OCI-LY3 (cell line): ENCODE data around the gene ADAMTS15.

Experiments used
- H2AFZ ChIP-seq: fragments of 200-600, 300-600 bp; shearing (Covaris generic); 2 replicates; pipeline ENCODE4 v1.6.0; 2014; ENCODE audit warnings: antibody characterized with exemption, low read depth, low read length
- H3K27ac ChIP-seq: fragments of 200-600, 300-600 bp; sonication (generic); 2 replicates; pipeline ENCODE4 v1.5.1; 2014; ENCODE audit warnings: mild to moderate bottlenecking, low read length, moderate library complexity, mixed read lengths
- H3K27me3 ChIP-seq: fragments of 200-600, 300-600 bp; sonication (generic); 2 replicates; pipeline ENCODE4 v1.6.1; 2014; ENCODE audit warnings: low read depth, low read length, mixed read lengths
- H3K36me3 ChIP-seq: fragments of 200-600, 300-600 bp; sonication (generic); replicated peaks from 2 replicates; pipeline ENCODE3; 2014; ENCODE audit warnings: low read depth, low read length, mixed read lengths
- H3K4me1 ChIP-seq: fragments of 300-600, 200-600 bp; sonication (generic); 2 replicates; pipeline ENCODE4 v1.6.1; 2014; ENCODE audit warnings: low read length, mixed read lengths
- H3K4me2 ChIP-seq: fragments of 200-600, 300-600 bp; sonication (generic); 2 replicates; pipeline ENCODE4 v1.6.1; 2014; ENCODE audit warnings: low read length, mixed read lengths
- H3K4me3 ChIP-seq: fragments of 300-600, 200-600 bp; sonication (generic); 2 replicates; pipeline ENCODE4 v1.5.1; 2014; ENCODE audit warnings: antibody characterized with exemption, mild to moderate bottlenecking, low read length, moderate library complexity
- H3K79me2 ChIP-seq: fragments of 300-600, 200-600 bp; shearing (Covaris generic); 2 replicates; pipeline ENCODE4 v1.6.1; 2014; ENCODE audit warnings: mild to moderate bottlenecking, low read length, mixed read lengths
- H3K9ac ChIP-seq: fragments of 300-600, 200-600 bp; shearing (Covaris generic); 2 replicates; pipeline ENCODE4 v1.6.0; 2014; ENCODE audit warnings: mild to moderate bottlenecking, low read length, moderate library complexity
- H3K9me3 ChIP-seq: fragments of 200-600, 300-600 bp; shearing (Covaris generic); 2 replicates; pipeline ENCODE4 v1.6.1; 2014; ENCODE audit warnings: low read length, mixed read lengths; ENCODE audit not compliant: insufficient read depth
- H4K20me1 ChIP-seq: fragments of 200-600, 300-600 bp; sonication (generic); 2 replicates; pipeline ENCODE4 v1.6.1; 2016; ENCODE audit warnings: low read length, mixed read lengths; ENCODE audit not compliant: insufficient read depth
- EZH2phosphoT487 ChIP-seq: fragments of 200-600 bp; shearing (Covaris generic); IDR thresholded peaks from 2 replicates; pipeline ENCODE4 v1.6.1; 2018; ENCODE audit warnings: antibody characterized with exemption, mixed run types, low read depth
- TF ChIP-seq, protein P1 (sequence below): fragments of 200-600, 300-600 bp; sonication (generic); IDR thresholded peaks from 2 replicates; pipeline ENCODE4 v1.5.1; 2014; ENCODE audit warnings: antibody characterized with exemption, low read length, low read depth

The ADAMTS15 gene

DNA sequence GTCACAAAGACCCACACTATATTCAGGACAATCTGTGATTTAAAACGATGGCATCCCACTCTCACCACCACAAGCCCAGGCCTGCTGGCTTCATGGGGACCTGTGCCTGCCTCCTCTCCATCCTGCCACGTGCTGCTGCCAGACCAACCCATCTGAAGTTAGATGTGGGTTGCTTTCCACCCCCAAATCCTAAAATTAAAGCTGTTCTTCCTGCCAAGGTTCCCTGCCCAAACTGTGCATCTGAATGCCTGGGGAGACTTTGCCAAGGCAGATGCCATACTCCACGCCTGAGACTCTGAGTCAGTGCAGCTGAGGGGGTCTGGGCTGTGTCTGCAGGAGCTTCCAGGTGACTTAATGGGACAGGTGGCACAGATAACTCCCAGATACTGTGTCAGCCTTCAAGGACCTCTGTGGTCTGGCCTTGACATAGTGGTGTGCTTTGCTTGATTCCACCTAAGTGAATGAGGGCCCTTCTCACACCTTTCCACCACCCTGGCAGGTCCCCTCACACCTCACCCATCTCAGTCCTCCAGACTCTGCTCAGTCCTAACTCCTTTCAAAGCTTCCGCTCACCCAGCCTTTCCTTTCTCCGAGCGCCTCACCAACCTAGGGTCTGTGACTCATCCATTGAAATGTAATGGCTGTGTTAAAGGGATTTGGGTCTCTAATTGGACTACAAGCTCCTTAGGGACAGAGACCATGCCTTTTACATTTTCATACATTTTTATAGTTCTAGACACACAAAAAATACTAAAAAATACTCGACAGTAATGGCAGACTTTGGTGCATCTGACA lies 38.7 kb upstream of the ADAMTS15 start:
- peaks cover 29% of the 10 kb centered on the region for H3K27me3 ChIP-seq
- H3K4me1 ChIP-seq: peaks cover 7% of the 10 kb centered on the region; the same call in 1 of the 2 replicates
- no peak overlapping the region for H3K9ac ChIP-seq
- TF ChIP-seq, protein P1, sequence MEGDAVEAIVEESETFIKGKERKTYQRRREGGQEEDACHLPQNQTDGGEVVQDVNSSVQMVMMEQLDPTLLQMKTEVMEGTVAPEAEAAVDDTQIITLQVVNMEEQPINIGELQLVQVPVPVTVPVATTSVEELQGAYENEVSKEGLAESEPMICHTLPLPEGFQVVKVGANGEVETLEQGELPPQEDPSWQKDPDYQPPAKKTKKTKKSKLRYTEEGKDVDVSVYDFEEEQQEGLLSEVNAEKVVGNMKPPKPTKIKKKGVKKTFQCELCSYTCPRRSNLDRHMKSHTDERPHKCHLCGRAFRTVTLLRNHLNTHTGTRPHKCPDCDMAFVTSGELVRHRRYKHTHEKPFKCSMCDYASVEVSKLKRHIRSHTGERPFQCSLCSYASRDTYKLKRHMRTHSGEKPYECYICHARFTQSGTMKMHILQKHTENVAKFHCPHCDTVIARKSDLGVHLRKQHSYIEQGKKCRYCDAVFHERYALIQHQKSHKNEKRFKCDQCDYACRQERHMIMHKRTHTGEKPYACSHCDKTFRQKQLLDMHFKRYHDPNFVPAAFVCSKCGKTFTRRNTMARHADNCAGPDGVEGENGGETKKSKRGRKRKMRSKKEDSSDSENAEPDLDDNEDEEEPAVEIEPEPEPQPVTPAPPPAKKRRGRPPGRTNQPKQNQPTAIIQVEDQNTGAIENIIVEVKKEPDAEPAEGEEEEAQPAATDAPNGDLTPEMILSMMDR: no peak
- TF ChIP-seq EZH2phosphoT487: no peak
- H2AFZ ChIP-seq: no peak overlapping the region
- H4K20me1 ChIP-seq: no peaks in the 10 kb centered on the region
- no peaks in the 10 kb centered on the region for H3K9me3 ChIP-seq
- no peaks in the 10 kb centered on the region for H3K36me3 ChIP-seq
- H3K4me3 ChIP-seq: no peak overlapping the region
- no peak overlapping the region for H3K27ac ChIP-seq
- H3K79me2 ChIP-seq: no peaks in the 10 kb centered on the region
- no peak overlapping the region for H3K4me2 ChIP-seq

DNA sequence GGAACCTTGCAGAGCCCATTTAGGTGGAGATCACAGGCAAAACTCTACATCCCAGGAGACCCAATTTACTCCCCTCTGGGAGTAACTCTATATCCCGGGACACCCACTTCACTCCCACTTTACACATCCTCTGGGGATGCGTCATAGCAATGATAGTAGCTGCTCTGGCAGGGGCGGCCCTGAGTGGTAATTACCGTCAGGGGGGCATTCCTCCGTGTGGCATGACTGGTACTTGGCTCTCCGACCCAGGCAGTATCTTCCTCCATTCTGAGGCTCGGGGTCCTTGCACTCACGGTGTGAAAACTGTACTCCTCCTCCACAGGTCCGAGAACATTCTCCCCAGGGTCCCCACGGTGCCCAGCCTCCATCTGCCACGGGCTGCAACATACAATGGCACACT lies 37.2 kb upstream of the ADAMTS15 start:
- Histone ChIP-seq H3K9ac (no peak overlapping the region), H3K27me3 (peaks cover 29% of the 10 kb centered on the region)
- no peak for TF ChIP-seq EZH2phosphoT487
- TF ChIP-seq, protein P1: no peak

DNA sequence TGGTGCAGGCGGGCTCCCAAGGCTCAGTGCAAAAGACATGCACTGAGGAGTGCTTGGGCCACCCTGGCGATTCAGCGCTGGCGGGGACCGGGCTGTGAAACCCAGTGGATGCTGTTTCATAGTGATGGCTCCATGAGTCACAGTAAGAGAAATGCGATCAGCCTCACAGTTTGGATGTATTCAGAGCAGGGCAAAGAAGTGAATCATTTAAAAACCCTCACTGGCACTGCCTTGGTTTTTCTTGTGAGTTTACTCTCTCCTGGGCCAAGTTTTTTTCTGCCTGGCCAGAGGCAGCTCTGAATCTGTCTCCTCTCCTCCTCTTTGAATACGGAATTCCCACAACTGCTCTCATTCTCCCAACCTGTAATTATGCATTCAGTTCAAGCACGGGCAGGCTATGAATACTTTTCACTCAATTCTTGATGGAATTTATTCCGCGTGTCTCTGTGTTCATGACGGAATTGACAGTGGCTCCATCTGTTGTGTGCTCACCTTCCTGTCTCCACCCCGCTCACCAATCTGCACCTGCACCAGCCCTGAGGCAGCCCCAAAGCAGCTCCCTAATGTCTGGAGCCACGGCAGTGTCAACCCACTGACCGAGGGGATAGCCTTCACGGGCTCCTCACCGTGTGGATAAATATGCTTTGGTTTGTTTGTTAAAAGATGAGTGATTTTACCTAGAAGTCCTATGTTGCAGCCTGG lies 34.9 kb upstream of the ADAMTS15 start:
- H3K4me2 ChIP-seq: no peak overlapping the region
- no peaks in the 10 kb centered on the region for H4K20me1 ChIP-seq
- H3K9me3 ChIP-seq: no peaks in the 10 kb centered on the region
- no peak overlapping the region for H3K4me3 ChIP-seq
- peaks cover 7% of the 10 kb centered on the region; the same call in 1 of the 2 replicates for H3K4me1 ChIP-seq
- no peaks in the 10 kb centered on the region for H3K79me2 ChIP-seq
- no peak overlapping the region for H3K9ac ChIP-seq
- H3K27me3 ChIP-seq: peaks cover 29% of the 10 kb centered on the region
- no peak for TF ChIP-seq EZH2phosphoT487
- TF ChIP-seq, protein P1: no peak
- H3K36me3 ChIP-seq: no peaks in the 10 kb centered on the region
- H3K27ac ChIP-seq: no peak overlapping the region
- no peak overlapping the region for H2AFZ ChIP-seq

More for the DNA sequence above, 37.2 kb upstream of the ADAMTS15 start:
- Histone ChIP-seq H3K4me3 (no peak overlapping the region), H3K4me1 (peaks cover 7% of the 10 kb centered on the region; the same call in 1 of the 2 replicates), H3K9me3 (no peaks in the 10 kb centered on the region), H3K4me2 (no peak overlapping the region), H3K36me3 (no peaks in the 10 kb centered on the region), H2AFZ (no peak overlapping the region), H3K27ac (no peak overlapping the region), H3K79me2 (no peaks in the 10 kb centered on the region), H4K20me1 (no peaks in the 10 kb centered on the region)
